GM19455 (cell line): ENCODE results near the gene TAS2R40.

Experiments
- ATAC-seq: cut with Tn5 transposase; IDR thresholded peaks from one replicate; pipeline ENCODE4 v1.9.1; 2021; ENCODE audit not compliant: unreplicated experiment

The TAS2R40 gene

DNA sequence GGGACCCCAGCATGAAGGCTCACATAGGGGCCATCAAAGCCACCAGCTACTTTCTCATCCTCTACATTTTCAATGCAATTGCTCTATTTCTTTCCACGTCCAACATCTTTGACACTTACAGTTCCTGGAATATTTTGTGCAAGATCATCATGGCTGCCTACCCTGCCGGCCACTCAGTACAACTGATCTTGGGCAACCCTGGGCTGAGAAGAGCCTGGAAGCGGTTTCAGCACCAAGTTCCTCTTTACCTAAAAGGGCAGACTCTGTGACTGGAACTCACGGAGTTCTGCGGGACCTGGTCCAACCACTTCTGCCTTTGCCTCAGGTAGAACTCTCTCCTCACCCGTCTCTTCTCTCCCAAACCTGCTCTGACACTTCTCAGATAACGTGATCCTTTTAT lies 945 bp downstream of the TAS2R40 start:
- ATAC-seq, result no peak

DNA sequence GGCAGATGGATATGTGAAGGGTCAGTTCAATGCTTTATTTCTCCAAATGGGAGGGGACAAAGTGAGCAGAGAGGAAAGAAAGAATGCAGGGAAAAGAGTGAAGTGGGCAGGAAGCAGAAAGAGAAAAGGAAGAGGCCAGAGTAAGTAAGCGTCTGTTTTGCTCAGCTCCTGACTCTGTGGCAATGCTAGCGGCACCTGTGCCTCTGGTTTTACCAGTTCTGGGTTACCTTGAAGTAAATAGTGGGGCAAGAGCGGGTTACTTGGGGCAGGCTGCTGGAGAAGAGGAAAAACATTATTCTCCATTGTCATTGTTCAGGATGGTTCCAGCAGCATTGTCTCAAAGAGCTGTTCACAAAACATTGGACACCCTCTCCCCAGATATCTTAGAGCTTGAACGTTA lies 1.9 kb downstream of the TAS2R40 start:
- ATAC-seq, result no peak

GRCh38 chr7:143225047-143225446 lies 3.2 kb downstream of the TAS2R40 start:
- no peak for ATAC-seq

DNA sequence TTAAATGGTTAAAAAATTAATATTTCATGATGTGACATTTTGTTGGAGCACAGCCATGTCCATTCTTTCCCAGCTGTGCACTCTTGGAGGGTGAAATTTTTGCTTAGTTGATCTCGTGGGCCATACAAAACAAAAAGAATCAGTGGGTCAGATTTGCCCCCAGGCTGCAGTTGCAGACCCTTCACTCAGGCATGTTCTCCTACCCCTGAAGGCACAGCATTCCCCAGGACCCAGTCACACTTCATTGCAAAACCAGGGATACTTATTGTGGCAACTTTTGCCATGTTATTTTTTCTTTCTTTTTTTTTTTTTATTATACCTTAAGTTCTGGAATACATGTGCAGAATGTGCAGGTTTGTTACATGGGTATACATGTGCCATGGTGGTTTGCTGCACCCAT lies 6.0 kb downstream of the TAS2R40 start:
- no peak for ATAC-seq

DNA sequence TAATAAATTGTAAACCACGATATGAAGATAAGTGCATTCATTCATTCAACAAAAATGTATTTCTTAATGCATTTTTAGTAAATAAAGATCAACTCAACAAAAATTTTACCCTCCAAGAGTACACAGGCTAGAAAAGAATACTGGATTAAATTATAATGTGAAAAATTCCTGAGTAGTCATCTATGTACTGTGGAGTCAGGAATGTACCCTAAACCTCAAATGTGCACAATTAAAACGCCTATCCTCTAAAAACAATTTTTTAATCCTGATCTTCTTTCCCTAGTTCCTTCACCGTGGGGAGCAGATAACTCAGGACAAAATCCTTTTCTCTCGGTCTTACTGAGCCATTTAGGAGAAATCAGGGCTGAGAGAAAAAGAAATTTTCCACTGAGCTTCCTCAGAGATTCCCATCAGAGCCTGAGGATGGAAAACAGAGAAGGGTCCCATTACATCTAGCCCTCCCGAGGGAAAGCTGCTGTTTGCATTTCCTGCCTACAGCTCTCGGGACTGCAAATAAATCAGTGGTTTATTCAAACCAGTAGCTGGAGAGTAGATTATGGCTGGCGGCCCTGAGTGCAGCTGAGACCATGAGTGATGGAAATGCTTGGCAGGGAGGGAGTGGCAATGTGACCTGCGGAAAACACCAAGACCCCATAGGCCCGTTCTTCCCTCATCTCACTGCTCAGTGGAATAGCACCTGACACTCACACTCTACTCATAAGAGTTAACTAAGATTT lies 7.4 kb downstream of the TAS2R40 start:
- ATAC-seq, result no peak

DNA sequence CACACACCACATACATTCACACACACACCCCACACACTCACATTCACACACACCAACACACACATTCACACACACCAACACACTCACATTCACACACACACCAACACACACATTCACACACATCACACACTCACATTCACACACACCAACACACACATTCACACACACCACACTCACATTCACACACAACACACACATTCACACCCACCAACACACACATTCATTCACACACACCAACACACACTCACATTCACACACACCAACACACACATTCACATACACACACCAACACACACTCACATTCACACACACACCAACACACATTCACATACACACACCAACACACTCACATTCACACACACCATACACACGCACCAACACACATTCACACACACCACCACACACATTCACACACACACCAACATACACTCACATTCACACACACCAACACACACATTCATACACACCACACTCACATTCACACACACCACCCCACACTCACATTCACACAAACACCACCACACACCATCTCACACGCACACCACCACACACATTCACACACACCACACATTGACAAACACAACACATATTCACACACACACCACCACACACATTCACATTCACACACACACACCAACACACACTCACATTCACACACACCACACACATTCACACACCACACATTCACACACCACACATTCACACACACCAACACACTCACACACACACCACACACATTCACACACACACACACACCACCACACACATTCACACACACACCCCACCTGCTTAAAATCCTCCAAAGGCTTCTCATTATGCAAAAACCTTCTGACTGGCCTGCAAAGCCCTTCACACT lies 9.0 kb downstream of the TAS2R40 start:
- no peak for ATAC-seq

GRCh38 chr7:143233816-143234532 lies 12.1 kb downstream of the TAS2R40 start:
- no peak for ATAC-seq

DNA sequence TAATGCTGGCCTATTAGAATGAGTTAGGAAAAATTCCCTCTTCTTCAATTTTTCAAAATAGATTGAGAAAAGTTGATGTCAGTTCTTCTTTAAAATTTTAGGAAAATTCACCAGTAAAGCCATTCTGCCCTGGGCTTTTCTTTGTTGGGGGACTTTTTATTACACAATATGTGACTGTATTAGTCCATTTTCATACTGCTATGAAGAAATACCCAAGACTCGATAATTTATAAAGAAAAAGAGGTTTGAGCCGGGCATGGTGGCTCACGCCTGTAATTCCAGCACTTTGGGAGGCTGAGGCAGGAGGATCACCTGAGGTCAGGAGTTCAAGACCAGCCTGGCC lies 12.7 kb downstream of the TAS2R40 start:
- no peak for ATAC-seq

- ATAC-seq, result no peak
Measured at GRCh38 chr7:143235561-143235960, 13.7 kb downstream of the TAS2R40 start.

DNA sequence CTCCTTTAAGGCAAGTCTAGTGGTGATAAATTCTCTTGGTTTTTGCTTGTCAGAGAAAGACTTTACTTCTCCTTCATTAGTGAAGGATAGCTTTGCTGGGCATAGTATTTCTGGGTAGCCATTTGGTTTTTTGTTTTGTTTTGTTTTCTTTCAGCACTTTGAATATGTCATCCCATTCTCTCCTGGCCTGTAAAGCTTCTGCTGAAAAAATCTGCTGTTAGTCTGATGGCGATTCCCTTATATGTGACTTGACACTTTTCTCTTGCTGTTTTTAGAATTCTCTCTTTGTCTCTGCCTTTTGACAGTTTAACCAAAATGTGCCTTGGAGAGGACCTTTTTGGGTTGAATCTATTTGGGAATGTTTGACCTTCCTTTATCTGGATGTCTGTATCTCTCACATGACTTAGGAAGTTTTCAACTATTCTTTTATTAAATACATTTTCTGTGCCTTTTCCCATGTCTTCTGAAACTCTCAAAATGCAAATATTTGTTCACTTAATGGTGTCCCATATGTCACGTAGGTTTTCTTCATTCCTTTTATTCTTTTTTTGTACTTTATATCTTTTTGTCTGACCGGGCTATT lies 14.7 kb downstream of the TAS2R40 start:
- no peak for ATAC-seq

GRCh38 chr7:143237366-143237765 lies 15.5 kb downstream of the TAS2R40 start:
- no peak for ATAC-seq

- ATAC-seq, result no peak
Measured at GRCh38 chr7:143238289-143238980, 16.6 kb downstream of the TAS2R40 start.

- ATAC-seq, result no peak
Measured at GRCh38 chr7:143239813-143240212, 18.0 kb downstream of the TAS2R40 start.

- ATAC-seq, result peak; percentile 95
Measured at GRCh38 chr7:143240291-143241168, 18.7 kb downstream of the TAS2R40 start.

DNA sequence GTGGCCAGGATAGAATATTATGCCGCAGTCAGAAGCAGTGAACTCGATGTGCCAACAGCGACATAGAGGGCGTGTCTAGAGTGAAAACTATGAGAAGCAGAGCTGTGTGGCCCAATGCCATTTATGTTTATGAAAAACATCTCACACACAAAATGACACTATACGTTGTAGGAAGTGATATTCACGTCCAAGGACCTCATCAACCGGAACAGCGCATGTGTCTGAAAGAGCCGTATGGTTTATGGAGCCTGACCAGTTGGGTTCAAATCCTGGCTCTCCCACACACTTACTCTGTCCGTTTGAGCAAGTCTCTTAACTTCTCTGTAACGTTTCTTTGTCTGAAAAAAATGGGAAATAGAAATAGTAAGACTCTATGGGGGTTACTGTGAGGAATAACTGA lies 20.5 kb downstream of the TAS2R40 start:
- no peak for ATAC-seq

DNA sequence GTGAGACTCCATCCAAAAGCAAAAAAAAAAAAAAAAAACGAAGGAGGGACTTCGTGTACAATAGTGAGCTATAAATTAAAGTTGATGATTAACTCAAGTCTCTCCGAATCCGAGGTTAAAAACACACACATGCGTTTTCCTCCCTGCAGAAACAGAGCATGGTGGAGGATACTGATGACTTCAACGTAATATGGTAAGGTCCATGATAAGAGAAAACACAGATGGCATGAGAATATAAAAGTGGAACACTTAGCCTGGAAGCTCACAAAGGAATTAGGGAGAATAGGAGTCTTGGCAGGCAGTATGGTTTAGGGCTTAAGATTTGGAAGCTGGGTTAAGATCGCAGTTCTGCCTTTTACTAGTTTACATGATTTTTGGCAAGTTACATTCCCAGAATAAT lies 21.3 kb downstream of the TAS2R40 start:
- no peak for ATAC-seq

DNA sequence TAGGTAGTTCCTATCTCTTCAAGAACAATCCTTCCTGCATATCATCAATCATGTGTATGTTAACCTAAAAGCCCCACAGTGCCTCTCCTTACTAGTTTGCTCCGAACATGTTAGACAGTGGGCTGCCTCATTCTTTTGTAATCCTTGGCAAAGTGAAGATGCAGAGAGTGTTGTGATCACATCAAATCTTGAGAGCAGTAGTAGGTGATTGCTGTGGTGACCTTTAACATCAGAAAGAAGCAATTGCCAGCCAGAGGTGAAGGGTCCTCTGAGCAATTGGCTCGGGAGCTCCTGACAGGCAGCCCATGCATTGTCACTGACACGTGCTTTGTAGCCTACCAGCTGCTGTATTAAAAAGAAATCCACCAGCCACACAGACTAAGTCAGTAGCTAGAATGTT lies 21.8 kb downstream of the TAS2R40 start:
- no peak for ATAC-seq

DNA sequence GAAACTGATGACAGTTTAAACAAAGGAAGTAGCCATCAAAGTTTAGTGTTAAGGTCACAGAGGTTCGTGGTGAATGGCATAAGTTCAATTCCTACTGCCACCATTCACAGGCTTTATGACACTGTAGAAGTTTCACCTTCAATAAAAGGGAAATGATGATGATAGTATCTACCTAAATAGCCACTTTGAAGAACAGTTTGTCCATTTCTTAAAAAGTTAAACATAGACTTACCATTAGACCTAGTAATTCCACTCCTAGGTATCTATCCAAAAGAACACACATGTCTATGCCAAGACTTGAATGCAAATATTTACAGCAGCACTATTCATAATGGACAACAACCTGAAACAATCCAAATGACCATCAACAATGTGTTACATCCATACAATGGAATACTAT lies 22.5 kb downstream of the TAS2R40 start:
- ATAC-seq, result no peak

DNA sequence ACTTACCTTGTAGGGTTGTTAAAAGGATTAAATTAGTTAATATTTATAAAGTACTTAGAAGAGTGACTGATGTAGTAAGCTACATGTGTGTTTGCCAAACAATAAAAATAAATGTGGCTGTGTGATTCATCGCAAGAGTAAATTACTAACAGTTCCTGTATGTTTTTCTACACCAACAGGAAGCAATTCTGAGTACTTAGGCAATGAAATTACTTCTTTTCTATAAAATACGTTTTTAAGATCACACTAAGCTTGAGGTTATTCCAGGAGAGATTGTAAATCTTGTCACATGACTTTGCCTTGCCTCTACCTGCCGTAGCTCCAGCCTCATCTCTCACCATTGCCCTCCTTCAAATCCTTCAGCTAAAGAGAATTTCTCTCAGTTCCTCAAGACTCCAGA lies 23.3 kb downstream of the TAS2R40 start:
- no peak for ATAC-seq

GRCh38 chr7:143247372-143247771 lies 25.5 kb downstream of the TAS2R40 start:
- no peak for ATAC-seq
